HCT116 (cell line): ENCODE results near the gene PRR7. TPM values are rescaled to one million over a fixed set of nuclear protein-coding genes. Genes with fewer than 3 reads are reported as not detected.

Experiments
- ATAC-seq: fragments of 200-7000 bp; cut with Tn5 transposase; 2 replicates; pipeline ENCODE4 v1.9.1; 2020; ENCODE audit warnings: mild to moderate bottlenecking, moderate library complexity
- BruUV-seq: library from RNA; stranded (reverse); fragments of 400-500 nt; replicated peaks from 2 replicates; lab custom pipeline; 2021; lab: Mats Ljungman, UMichigan
- CTCF ChIA-PET: fragments of 300-600 bp; sonication (Branson Sonifier 250); formaldehyde crosslinking; loops from one replicate; lab custom pipeline; 2021; ENCODE audit warnings: antibody characterized with exemption; lab: Charles Lee
- POLR2A ChIA-PET: fragments of 300-600, 350-600 bp; sonication (Branson Sonifier 250); formaldehyde crosslinking; loops from one replicate; lab custom pipeline; 2021; ENCODE audit warnings: antibody characterized with exemption; lab: Charles Lee
- RAD21 ChIA-PET, 2 experiments: fragments of 300-600 bp; sonication (Branson Sonifier 250); formaldehyde crosslinking; loops; one replicate each; lab custom pipeline; 2023; ENCODE audit warnings: low total read pairs in 2 of 2; ENCODE audit not compliant: uncharacterized antibody in 2 of 2, unreplicated experiment in 2 of 2, low non-redundant PET in 1 of 2; lab: Charles Lee
- DNase-seq: peaks from one replicate; pipeline ENCODE4 v3.0.0-alpha.2; 2010; ENCODE audit warnings: low read depth, low spot score
- H2AFZ ChIP-seq: fragments of 200-600 bp; shearing (Covaris generic), sonication (generic); 2 replicates; pipeline ENCODE4 v1.6.1; 2017; ENCODE audit warnings: low read depth, mixed run types, mixed read lengths, antibody characterized with exemption, low read length; ENCODE audit not compliant: poor library complexity, severe bottlenecking
- H3K27ac ChIP-seq: 2 replicates; pipeline ENCODE4 v1.5.1; 2012; ENCODE audit warnings: low read depth, low read length
- H3K27me3 ChIP-seq: fragments of 200-600 bp; sonication (generic); 2 replicates; pipeline ENCODE4 v1.6.1; 2016; ENCODE audit warnings: mixed run types, low read length, mixed read lengths; ENCODE audit not compliant: insufficient read depth
- H3K36me3 ChIP-seq, 2 experiments: fragments of 200-500 bp in 1 of 2; fragments of 200-600 bp in 1 of 2; sonication (Bioruptor generic) in 1 of 2; sonication (generic) in 1 of 2; 2 replicates each; pipeline versions ENCODE4 v1.5.1 to v1.6.1; 2014 to 2016; ENCODE audit warnings: low read length in 2 of 2, inconsistent platforms in 1 of 2, mixed read lengths in 1 of 2, mixed run types in 1 of 2; ENCODE audit not compliant: insufficient read depth in 2 of 2, control insufficient read depth in 1 of 2
- H3K4me1 ChIP-seq, 2 experiments: fragments of 200-600 bp in 1 of 2; sonication (generic) in 1 of 2; 2 replicates each; pipeline versions ENCODE4 v1.5.1 to v1.6.1; 2012 to 2017; ENCODE audit warnings: low read length in 2 of 2, inconsistent platforms in 1 of 2, mild to moderate bottlenecking in 1 of 2, mixed read lengths in 1 of 2, mixed run types in 1 of 2, moderate library complexity in 1 of 2; ENCODE audit not compliant: insufficient read depth in 2 of 2, control insufficient read depth in 1 of 2
- H3K4me2 ChIP-seq: fragments of 200-600 bp; sonication (generic); 2 replicates; pipeline ENCODE4 v1.6.1; 2017; ENCODE audit warnings: mixed run types, low read length, mixed read lengths
- H3K4me3 ChIP-seq, 2 experiments: fragments of 200-600 bp in 1 of 2; sonication (generic) in 1 of 2; replicated peaks in 1 of 2; 2 replicates each; pipeline ENCODE4 v1.5.1; 2011 to 2016; ENCODE audit warnings: low read length in 2 of 2, control low read depth in 1 of 2, low read depth in 1 of 2, mild to moderate bottlenecking in 1 of 2, mixed read lengths in 1 of 2, mixed run types in 1 of 2
- H3K79me2 ChIP-seq: fragments of 200-600 bp; sonication (generic); 2 replicates; pipeline ENCODE4 v1.6.1; 2017; ENCODE audit warnings: mild to moderate bottlenecking, mixed run types, low read length, moderate library complexity, mixed read lengths; ENCODE audit not compliant: insufficient read depth
- H3K9ac ChIP-seq: fragments of 200-600 bp; sonication (generic); 2 replicates; pipeline ENCODE4 v1.6.1; 2016; ENCODE audit warnings: low read length, mixed read lengths
- H3K9me2 ChIP-seq: fragments of 200-600 bp; sonication (generic), shearing (Covaris generic); 2 replicates; pipeline ENCODE4 v1.6.1; 2017; ENCODE audit warnings: mixed run types, mild to moderate bottlenecking, moderate library complexity; ENCODE audit not compliant: insufficient read depth
- H3K9me3 ChIP-seq, 2 experiments: fragments of 200-500 bp in 1 of 2; fragments of 200-600 bp in 1 of 2; sonication (Bioruptor generic) in 1 of 2; sonication (generic) in 1 of 2; 2 replicates each; pipeline ENCODE4 v1.6.1; 2014 to 2017; ENCODE audit warnings: low read length in 2 of 2, mixed read lengths in 2 of 2, inconsistent platforms in 1 of 2, low read depth in 1 of 2, mild to moderate bottlenecking in 1 of 2, mixed run types in 1 of 2, moderate library complexity in 1 of 2; ENCODE audit not compliant: control insufficient read depth in 1 of 2, insufficient read depth in 1 of 2
- H4K20me1 ChIP-seq: fragments of 200-600 bp; sonication (generic), shearing (Covaris generic); 2 replicates; pipeline ENCODE4 v1.6.1; 2017; ENCODE audit warnings: mixed run types, mild to moderate bottlenecking, moderate library complexity; ENCODE audit not compliant: insufficient read depth
- ATF3 ChIP-seq: IDR thresholded peaks from 2 replicates; pipeline ENCODE4 v1.6.1; 2012
- CBX3 ChIP-seq: IDR thresholded peaks from 2 replicates; pipeline ENCODE4 v1.6.1; 2012; ENCODE audit warnings: low read depth
- CEBPB ChIP-seq: IDR thresholded peaks from 2 replicates; pipeline ENCODE4 v1.6.1; 2012; ENCODE audit warnings: low read depth
- EGR1 ChIP-seq: IDR thresholded peaks from 2 replicates; pipeline ENCODE4 v1.6.1; 2012; ENCODE audit warnings: low read depth
- ELF1 ChIP-seq: IDR thresholded peaks from 2 replicates; pipeline ENCODE4 v1.6.1; 2012; ENCODE audit warnings: low read depth, borderline replicate concordance
- EZH2 ChIP-seq: fragments of 200-600 bp; sonication (generic); IDR thresholded peaks from 2 replicates; pipeline ENCODE4 v1.6.1; 2017; ENCODE audit warnings: antibody characterized with exemption, mixed run types
- EZH2phosphoT487 ChIP-seq: fragments of 200-600 bp; IDR thresholded peaks from 2 replicates; pipeline ENCODE4 v1.6.1; 2018; ENCODE audit warnings: antibody characterized with exemption, borderline replicate concordance
- FOSL1 ChIP-seq: IDR thresholded peaks from 2 replicates; pipeline ENCODE4 v1.6.1; 2012; ENCODE audit warnings: low read depth
- JUND ChIP-seq: IDR thresholded peaks from 2 replicates; pipeline ENCODE4 v1.6.1; 2012
- POLR2A ChIP-seq: IDR thresholded peaks from 2 replicates; pipeline ENCODE4 v1.7.0; 2011; ENCODE audit warnings: borderline replicate concordance; ENCODE audit not compliant: insufficient read depth, insufficient read length; ENCODE audit errors: extremely low read depth
- POLR2AphosphoS5 ChIP-seq: IDR thresholded peaks from 2 replicates; pipeline ENCODE4 v1.6.1; 2011; ENCODE audit warnings: mild to moderate bottlenecking, low read depth, low read length, moderate library complexity
- RAD21 ChIP-seq: IDR thresholded peaks from 2 replicates; pipeline ENCODE4 v1.6.1; 2012; ENCODE audit warnings: low read depth, mild to moderate bottlenecking
- SP1 ChIP-seq: IDR thresholded peaks from 2 replicates; pipeline ENCODE4 v1.6.1; 2012; ENCODE audit warnings: low read depth
- SRF ChIP-seq: IDR thresholded peaks from 2 replicates; pipeline ENCODE4 v1.6.1; 2012; ENCODE audit warnings: low read depth
- YY1 ChIP-seq: IDR thresholded peaks from 2 replicates; pipeline ENCODE4 v1.6.1; 2011; ENCODE audit warnings: low read length, low read depth, moderate library complexity, mild to moderate bottlenecking; ENCODE audit not compliant: insufficient replicate concordance; ENCODE audit errors: extremely low read depth
- ZBTB33 ChIP-seq: IDR thresholded peaks from 2 replicates; pipeline ENCODE4 v1.6.1; 2011; ENCODE audit warnings: mild to moderate bottlenecking, low read length, moderate library complexity; ENCODE audit not compliant: insufficient replicate concordance; ENCODE audit errors: extremely low read depth
- ZFX ChIP-seq: fragments of 450-650 bp; IDR thresholded peaks from 2 replicates; pipeline ENCODE4 v1.6.1; 2017
- intact Hi-C: fragments of 100-400 bp; cut with micrococcal nuclease; formaldehyde crosslinking; loops from 2 replicates; pipeline ENCODE4 v1.10.0; 2022
- total RNA-seq: library from RNA; stranded (reverse); gene quantifications from one replicate; pipeline ENCODE4 v1.2.1, GENCODE V29; 2021; ENCODE audit not compliant: unreplicated experiment
- TF ChIP-seq, protein P1 (sequence below), 3 experiments: fragments of 200-600 bp in 1 of 3; sonication (generic) in 1 of 3; IDR thresholded peaks in 2 of 3; conservative IDR thresholded peaks in 1 of 3; 2 replicates each; pipeline ENCODE4 v1.5.1; 2012 to 2017; ENCODE audit warnings: low read depth in 2 of 3, low read length in 2 of 3, antibody characterized with exemption in 1 of 3, borderline replicate concordance in 1 of 3, control low read depth in 1 of 3, mild to moderate bottlenecking in 1 of 3, mixed read lengths in 1 of 3, mixed run types in 1 of 3, moderate library complexity in 1 of 3; ENCODE audit not compliant: insufficient read depth in 1 of 3

Gene PRR7
- total RNA-seq, 1 experiment from 2014 or later = 39.9 TPM

DNA sequence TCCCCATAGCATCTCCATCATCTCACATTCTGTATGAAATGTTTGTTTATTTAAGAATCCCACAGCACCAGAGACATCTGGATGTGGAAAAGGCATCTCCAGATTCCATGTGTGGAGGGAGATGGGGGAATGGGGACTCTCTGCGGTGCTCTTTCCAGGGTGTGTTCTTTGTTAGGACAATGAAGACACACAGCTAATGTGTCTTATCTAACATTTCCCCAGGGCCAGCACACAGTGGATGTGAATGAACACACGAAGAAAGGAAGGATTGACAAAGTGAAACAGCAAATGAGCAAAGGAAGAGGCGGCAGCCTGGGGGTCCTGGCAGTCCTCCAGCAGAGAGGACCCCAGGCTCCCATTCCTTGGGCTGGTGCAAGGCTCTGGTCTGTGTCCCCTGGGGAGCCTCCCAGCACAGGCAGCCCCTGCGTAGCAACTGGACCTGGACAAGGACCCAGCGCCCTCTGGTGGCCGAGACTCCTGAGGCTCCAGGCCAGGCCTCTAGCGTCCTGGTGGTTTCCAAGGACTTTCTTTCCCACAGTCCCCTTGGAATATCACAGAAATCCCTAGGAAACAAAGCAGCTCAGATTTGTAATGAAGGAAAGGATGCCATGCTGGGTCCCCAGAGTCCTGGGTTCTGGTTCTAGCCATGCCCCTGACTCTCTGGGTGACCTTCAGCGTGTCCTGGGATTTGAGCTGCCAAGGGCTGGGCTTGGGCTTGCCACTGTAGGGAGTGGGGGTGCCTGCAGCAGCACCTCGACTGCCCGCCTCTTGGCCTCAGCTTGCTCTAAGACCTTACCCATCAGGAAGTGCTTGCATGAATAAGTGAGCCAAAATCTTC lies 54.3 kb downstream of the PRR7 start:
- Histone ChIP-seq H3K27ac (no peak overlapping the region), H3K27me3 (no peaks in the 10 kb centered on the region), H2AFZ (peak overlapping the region; percentile 51), H3K36me3 (no peaks in the 10 kb centered on the region), H4K20me1 (peaks cover under 1% of the 10 kb centered on the region; the same call in 1 of the 2 replicates), H3K9ac (peak overlapping the region; percentile 22; the same call in 1 of the 2 replicates), H3K4me2 (peak overlapping the region; percentile 32; the same call in 1 of the 2 replicates), H3K79me2 (peaks cover 12% of the 10 kb centered on the region), H3K4me1 (peaks cover 9 to 28% of the 10 kb centered on the region in 2 experiments), H3K9me2 (no peaks in the 10 kb centered on the region), H3K4me3 (no peak overlapping the region), H3K9me3 (no peaks in the 10 kb centered on the region)
- RAD21 ChIA-PET = interaction anchor here (0.7 to 1.8 kb wide), 2 partner anchors 110 kb away, joined by 3 to 5 read pairs; no protein-coding TSS in a partner anchor
- ATAC-seq (peak; percentile 55), DNase-seq (peak; percentile 75)
- TF ChIP-seq YY1 (peak; percentile 47), CBX3 (no peak), POLR2A (no peak), ATF3 (no peak), SRF (no peak), CEBPB (no peak), JUND (no peak), FOSL1 (no peak), ZFX (no peak), EZH2phosphoT487 (no peak), ZBTB33 (no peak), SP1 (no peak), ELF1 (no peak), RAD21 (no peak), POLR2AphosphoS5 (no peak), EZH2 (no peak), EGR1 (no peak)
- TF ChIP-seq, protein P1, sequence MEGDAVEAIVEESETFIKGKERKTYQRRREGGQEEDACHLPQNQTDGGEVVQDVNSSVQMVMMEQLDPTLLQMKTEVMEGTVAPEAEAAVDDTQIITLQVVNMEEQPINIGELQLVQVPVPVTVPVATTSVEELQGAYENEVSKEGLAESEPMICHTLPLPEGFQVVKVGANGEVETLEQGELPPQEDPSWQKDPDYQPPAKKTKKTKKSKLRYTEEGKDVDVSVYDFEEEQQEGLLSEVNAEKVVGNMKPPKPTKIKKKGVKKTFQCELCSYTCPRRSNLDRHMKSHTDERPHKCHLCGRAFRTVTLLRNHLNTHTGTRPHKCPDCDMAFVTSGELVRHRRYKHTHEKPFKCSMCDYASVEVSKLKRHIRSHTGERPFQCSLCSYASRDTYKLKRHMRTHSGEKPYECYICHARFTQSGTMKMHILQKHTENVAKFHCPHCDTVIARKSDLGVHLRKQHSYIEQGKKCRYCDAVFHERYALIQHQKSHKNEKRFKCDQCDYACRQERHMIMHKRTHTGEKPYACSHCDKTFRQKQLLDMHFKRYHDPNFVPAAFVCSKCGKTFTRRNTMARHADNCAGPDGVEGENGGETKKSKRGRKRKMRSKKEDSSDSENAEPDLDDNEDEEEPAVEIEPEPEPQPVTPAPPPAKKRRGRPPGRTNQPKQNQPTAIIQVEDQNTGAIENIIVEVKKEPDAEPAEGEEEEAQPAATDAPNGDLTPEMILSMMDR (IDR thresholded peaks at IDR 0.05 in 2 of 3, conservative IDR thresholded peaks at IDR 0.05 in 1 of 3; ENCODE audit: borderline replicate concordance in 1 of 3, insufficient read depth in 1 of 3, low read depth in 2 of 3, low read length in 2 of 3) = peak in 2 of 3 experiments; percentile 95 to 97; a peak in 4 of 6 replicates
- POLR2A ChIA-PET = interaction anchor here (1.0 kb wide), 1 partner anchor 11 kb away, joined by 3 read pairs; no protein-coding TSS in a partner anchor
- CTCF ChIA-PET = interaction anchor here (0.8 to 2.0 kb wide), 10 partner anchors 8 to 387 kb away, joined by 3 to 17 read pairs (median 4); partner anchors contain the start of gene DDX41
- BruUV-seq = no TSS peak
- intact Hi-C loops = loop anchor here (1.0 to 5.0 kb wide), 3 partner anchors 111 to 386 kb away; partner anchors contain the start of genes PRELID1 and RAB24
